Putamen (tissue), 1 donor: Measurements from ENCODE around the gene CCL4L2.
"Not testable (repeated sequence)": the region's sequence is repeated elsewhere in the genome, so short reads cannot be mapped to it uniquely, and the experiment has no call there.

Experiments used
- DNase-seq: peaks from one replicate; pipeline ENCODE4 v3.0.0-alpha.2; 2016; ENCODE audit warnings: low spot score

The CCL4L2 gene

GRCh38 chr17:36195434-36196130 is 15.3 kb upstream of the CCL4L2 start:
- no peak for DNase-seq

DNA sequence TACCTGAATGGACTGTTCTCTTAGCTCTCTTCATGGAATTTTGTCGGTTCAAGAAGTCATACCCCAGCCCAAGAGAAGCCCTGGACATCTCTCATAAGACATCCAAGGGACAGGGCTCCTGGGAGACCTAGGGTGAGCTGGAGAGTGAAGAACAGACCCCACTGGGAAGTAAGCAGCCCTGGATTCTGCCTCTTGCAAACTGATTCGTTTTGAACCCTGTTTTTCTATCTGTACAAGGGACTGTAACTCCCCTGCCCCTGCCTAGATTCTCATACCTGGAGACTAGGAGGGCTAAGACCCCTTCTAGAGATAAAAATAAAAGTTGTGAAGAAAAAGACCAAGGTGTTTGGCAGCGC is 14.8 kb upstream of the CCL4L2 start:
- DNase-seq, result no peak

DNA sequence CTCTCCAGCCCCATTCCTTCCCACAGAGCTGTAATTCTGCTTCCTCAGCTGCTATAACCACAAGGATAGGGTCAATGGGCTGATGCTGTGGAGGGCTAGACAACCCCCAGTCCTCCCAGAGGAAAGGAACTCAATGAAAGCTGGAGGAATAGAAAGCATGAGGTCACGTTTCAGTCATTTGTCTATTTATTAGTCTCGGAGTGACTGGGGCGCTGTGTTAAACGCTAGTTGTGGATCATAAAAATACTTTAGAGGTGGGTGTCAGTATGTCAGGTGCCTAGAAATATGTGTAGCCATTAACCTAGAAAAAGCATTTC is 13.5 kb upstream of the CCL4L2 start:
- no peak for DNase-seq

DNA sequence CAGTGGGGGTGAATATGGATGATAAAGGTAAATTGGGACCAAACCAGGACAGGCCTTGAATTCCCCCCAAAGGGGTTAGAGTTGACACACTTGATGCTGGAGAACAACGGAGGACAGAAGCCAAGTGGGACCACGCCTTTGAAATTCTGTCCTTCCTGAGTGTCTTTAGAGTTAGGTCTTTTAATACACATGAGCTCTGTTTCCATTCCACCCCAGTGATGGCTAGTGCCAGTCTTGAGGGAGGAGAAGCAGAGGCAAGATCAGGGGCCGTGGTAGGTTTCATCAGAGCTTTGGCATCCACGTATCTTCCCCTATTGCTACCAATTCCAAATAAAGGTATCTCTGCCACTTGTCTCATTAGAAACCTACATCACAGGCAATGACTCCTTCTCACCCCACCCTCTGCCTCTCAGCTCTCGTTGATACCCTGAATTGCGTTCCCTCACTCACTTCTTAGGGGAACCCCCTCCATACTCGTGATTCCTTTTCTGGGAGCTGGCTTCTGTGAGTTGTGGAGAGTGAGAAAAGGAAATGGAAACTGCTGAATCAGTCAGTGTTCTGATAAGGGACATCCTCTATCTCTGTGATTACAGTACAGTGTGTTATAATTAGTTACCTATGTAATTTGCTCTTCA is 11.9 kb upstream of the CCL4L2 start:
- no peak for DNase-seq

GRCh38 chr17:36201102-36201501 is 9.8 kb upstream of the CCL4L2 start:
- DNase-seq, result not testable (repeated sequence)

- not testable (repeated sequence) for DNase-seq
These were observed 9.4 kb upstream of the CCL4L2 start for GRCh38 chr17:36201506-36201905.

DNA sequence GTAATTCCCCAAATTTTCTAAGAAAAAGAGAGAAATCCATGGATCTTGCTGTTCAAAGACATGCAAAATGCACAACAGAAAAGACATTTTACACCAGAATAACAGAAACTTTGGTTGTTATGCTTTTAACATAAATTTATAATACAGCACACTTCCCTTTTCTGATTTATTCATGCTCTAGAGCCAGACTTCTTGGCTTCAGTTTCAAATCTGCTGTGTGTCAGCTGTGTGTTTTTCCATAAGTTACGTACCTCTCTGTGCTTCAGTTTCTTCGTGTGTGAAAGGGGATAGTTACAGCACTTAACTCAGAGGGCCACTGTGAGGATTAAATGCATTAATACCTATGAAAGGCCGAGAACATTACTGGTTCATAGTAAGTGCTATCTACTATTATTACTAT is 7.5 kb upstream of the CCL4L2 start:
- no peak for DNase-seq

DNA sequence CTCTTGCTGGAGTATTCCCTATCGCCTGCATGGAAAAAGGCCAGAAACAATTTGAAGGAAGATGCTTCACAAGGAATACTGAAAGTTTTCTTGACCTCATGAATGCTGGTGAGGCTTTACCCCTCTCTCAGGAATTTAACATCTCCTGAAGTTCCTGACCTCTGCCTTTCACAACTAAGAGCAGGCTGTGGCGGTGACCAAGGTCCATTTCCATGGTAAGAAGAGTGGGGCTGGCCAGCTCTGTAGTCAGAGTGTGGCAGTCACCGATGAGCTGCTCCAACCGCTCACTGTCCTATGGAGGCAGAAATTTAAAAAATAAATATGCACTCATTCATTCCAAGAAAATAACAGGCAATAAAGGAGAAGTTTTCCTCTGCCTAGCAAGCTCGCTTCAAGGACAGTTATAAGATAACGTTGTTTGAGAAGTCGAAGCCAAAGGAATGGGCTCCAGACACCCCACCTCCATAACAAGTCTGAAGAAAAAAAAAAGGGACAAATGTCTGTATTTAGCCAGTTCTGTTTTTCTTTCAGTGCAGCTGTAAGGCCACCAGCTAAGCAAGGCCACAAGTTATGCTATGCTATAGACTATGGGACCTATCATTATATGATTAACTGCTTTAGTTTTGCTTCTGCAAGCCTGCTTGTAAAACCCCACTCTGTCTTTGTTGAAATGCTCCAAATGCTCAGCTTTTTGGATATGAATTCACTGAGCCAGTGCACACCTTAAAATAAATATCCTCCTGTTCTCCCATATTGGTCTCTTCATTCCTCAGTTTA is 6.0 kb upstream of the CCL4L2 start:
- no peak for DNase-seq

DNA sequence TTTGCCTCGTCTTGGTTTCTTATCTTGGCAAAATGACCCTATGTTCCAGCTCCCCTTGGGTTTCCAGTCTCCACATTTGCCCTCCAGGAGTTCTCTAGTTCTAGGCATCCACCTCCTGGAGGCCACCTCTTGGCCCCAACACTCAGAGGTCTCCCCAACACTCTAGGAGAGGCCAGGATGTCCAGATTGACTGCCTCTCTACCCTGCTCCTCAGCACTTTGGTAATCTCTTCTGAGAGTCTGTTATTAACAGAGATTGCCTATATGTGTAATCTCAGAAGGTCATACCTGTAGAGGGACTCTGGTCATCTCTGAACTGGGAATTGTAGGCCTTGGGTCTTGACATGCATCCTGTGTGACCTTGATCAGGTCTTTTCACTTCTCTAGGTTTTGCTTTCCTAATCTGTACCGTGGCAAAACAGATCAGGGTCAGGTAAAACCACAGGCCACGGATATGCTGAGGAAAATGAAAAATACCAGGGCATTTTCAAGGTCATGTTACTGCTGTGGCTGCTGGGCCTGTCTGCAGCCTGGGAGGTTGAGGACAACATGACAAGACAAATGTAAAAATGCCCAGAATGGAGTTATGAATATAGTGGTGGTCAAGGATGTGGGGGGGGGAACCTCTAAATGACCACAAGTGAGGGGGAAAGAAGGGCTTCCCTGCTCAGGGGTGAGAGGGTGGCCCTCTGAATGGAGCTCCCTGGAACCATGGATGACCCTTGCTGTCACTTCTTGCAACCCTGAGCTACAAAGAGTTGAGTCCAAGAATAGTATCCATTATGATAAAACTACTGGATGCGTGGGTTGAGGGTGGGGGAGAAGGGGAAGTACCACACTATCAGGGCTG is 5.0 kb upstream of the CCL4L2 start:
- no peak for DNase-seq

GRCh38 chr17:36206486-36206821 is 4.4 kb upstream of the CCL4L2 start:
- not testable (repeated sequence) for DNase-seq

- DNase-seq, result not testable (repeated sequence)
These were observed 3.5 kb upstream of the CCL4L2 start for GRCh38 chr17:36207383-36207782.

DNA sequence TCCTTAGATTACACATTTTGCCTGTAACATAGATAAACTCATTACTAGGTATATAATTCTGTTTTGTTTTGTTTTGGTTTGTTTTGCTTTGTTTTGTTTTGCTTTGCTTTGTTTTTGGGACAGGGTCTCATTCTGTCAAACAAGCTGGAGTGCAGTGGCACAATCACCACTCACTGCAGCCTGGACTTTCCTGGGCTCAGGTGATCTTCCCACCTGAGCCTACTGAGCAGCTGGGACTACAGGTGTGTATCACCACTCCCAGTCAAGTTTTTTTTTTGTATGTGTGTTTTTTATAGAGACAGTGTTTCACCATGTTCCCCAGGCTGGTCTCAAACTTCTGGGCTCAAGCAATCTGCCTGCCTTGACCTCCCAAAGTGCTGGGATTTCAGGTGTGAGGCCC is 1.3 kb upstream of the CCL4L2 start:
- no peak for DNase-seq

DNA sequence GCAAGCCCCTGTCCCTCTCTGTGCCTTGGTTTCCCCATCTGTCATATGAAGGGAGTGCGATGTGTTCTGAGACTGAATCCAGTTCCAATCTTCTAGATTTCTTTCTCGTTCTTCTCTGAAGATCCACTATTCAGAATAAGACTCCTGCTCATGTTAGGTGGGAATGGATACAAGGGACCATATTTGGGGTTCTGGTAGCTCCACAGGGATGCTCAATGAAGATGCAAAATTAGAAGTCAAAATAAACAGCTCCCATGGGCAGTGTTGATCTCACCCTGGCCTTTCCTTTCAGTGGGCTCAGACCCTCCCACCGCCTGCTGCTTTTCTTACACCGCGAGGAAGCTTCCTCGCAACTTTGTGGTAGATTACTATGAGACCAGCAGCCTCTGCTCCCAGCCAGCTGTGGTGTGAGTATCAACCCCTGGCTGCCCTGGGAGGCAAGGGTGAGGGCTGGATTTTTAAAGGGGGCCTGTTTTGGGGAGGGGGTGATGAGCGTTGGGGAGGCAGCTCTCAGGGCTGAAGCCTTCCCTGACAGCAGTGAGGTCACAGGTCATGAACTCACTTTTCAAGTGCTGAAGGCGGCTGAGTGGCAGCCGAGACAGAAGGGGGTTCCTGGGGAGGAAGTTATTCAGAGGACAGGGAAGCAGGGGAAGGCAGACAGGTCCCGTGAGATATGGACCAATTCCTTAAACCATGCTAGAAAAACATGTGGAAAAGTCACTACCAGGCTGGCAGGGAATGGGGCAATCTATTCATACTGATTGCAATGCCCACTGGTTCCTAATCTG is 815 bp downstream of the CCL4L2 start:
- not testable (repeated sequence) for DNase-seq

DNA sequence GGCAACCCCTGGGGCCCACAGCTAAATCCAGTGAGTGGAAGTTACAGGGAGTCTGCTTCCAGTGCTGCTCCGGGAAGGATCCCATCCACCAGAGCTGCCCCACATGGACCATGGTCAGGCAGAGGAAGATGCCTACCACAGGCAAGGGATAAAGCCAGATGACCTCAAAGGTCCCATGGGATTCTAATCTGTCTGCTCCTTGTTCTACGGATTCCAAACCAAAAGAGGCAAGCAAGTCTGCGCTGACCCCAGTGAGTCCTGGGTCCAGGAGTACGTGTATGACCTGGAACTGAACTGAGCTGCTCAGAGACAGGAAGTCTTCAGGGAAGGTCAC is 1.4 kb downstream of the CCL4L2 start:
- DNase-seq, result no peak

DNA sequence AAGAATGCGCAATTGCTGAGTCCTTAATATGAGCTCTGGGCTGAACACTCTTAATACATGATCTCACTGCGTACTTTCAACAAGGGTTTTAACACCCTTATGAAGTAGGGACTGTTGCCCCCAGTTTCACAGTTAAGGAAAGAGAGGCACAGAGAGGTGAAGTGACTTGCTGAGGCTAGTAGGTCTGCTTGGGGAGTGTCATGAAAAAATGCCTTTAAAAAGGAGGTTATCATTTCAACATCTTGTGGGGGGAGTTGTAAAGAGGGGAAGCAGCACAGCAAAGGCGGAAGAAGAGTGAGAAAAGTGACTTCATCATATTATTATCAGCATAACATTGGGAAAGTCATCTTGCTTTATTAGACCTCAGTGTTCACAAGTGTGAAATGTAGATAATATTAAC is 2.1 kb downstream of the CCL4L2 start:
- no peak for DNase-seq

GRCh38 chr17:36213695-36214094 is 2.8 kb downstream of the CCL4L2 start:
- DNase-seq, result no peak

GRCh38 chr17:36214918-36215317 is 4.1 kb downstream of the CCL4L2 start:
- DNase-seq, result no peak

GRCh38 chr17:36215406-36216308 is 4.8 kb downstream of the CCL4L2 start:
- DNase-seq, result not testable (repeated sequence)

- not testable (repeated sequence) for DNase-seq
These were observed 8.7 kb downstream of the CCL4L2 start for GRCh38 chr17:36219556-36219955.

GRCh38 chr17:36220737-36221580 is 10.1 kb downstream of the CCL4L2 start:
- DNase-seq, result not testable (repeated sequence)
